Neural cell (in vitro differentiated cells): ENCODE measurements around the gene NMNAT1. TPM values are rescaled to one million over a fixed set of nuclear protein-coding genes. Genes with fewer than 3 reads are reported as not detected.

Experiments
- H2AFZ ChIP-seq: fragments of 200-600, 300-800 bp; sonication (generic), shearing (Covaris generic); 2 replicates; pipeline ENCODE4 v1.6.0; 2014; ENCODE audit warnings: low read depth, mild to moderate bottlenecking, antibody characterized with exemption, low read length, moderate library complexity
- H3F3A ChIP-seq: fragments of 200-600 bp; shearing (Covaris generic); 2 replicates; pipeline ENCODE4 v1.6.1; 2016; ENCODE audit warnings: mild to moderate bottlenecking, moderate library complexity, mixed read lengths, antibody characterized with exemption, low read length; ENCODE audit not compliant: insufficient read depth, poor library complexity, severe bottlenecking
- H3K27ac ChIP-seq: fragments of 200-600, 300-800 bp; sonication (generic), shearing (Covaris generic); 2 replicates; pipeline ENCODE4 v1.5.1; 2014; ENCODE audit warnings: mild to moderate bottlenecking, low read length, moderate library complexity
- H3K27me3 ChIP-seq: fragments of 300-800, 200-600 bp; sonication (generic), shearing (Covaris generic); 2 replicates; pipeline ENCODE4 v1.6.0; 2014; ENCODE audit warnings: mild to moderate bottlenecking, low read depth, low read length, moderate library complexity; ENCODE audit not compliant: insufficient read depth
- H3K36me3 ChIP-seq: fragments of 300-800, 200-600 bp; sonication (generic), shearing (Covaris generic); 2 replicates; pipeline ENCODE4 v1.5.1; 2014; ENCODE audit warnings: mild to moderate bottlenecking, antibody characterized with exemption, low read length, moderate library complexity; ENCODE audit not compliant: insufficient read depth
- H3K4me2 ChIP-seq: fragments of 300-800, 200-600 bp; sonication (generic), shearing (Covaris generic); 2 replicates; pipeline ENCODE4 v1.6.0; 2014; ENCODE audit warnings: mild to moderate bottlenecking, low read length
- H3K4me3 ChIP-seq: fragments of 300-800, 200-600 bp; sonication (generic), shearing (Covaris generic); 2 replicates; pipeline ENCODE4 v1.5.1; 2014; ENCODE audit warnings: mild to moderate bottlenecking, low read length, moderate library complexity
- H3K79me2 ChIP-seq: fragments of 200-600 bp; shearing (Covaris generic); replicated peaks from 2 replicates; pipeline ENCODE4 v1.6.0; 2014; ENCODE audit warnings: mild to moderate bottlenecking, low read length, moderate library complexity; ENCODE audit not compliant: insufficient read depth
- H3K9ac ChIP-seq: fragments of 300-800, 200-600 bp; sonication (generic), shearing (Covaris generic); 2 replicates; pipeline ENCODE4 v1.6.1; 2016; ENCODE audit warnings: mild to moderate bottlenecking, low read length, mixed read lengths
- H3K9me2 ChIP-seq: fragments of 200-600 bp; shearing (Covaris generic); 2 replicates; pipeline ENCODE4 v1.6.1; 2016; ENCODE audit warnings: mild to moderate bottlenecking, low read length, mixed read lengths; ENCODE audit not compliant: insufficient read depth
- H3K9me3 ChIP-seq: fragments of 200-600, 300-800 bp; sonication (generic), shearing (Covaris generic); 2 replicates; pipeline ENCODE4 v1.6.1; 2016; ENCODE audit warnings: mild to moderate bottlenecking, mixed run types, low read length, moderate library complexity, mixed read lengths
- H4K20me1 ChIP-seq: fragments of 200-600 bp; shearing (Covaris generic); 2 replicates; pipeline ENCODE4 v1.6.1; 2016; ENCODE audit warnings: mild to moderate bottlenecking, mixed run types; ENCODE audit not compliant: insufficient read depth
- EP300 ChIP-seq: fragments of 450-650 bp; conservative IDR thresholded peaks from 2 replicates; pipeline ENCODE4 v1.6.1; 2014; ENCODE audit warnings: antibody characterized with exemption, mild to moderate bottlenecking, moderate library complexity; ENCODE audit not compliant: poor library complexity, severe bottlenecking
- EZH2 ChIP-seq: fragments of 200-600, 300-800 bp; shearing (Covaris generic), sonication (generic); IDR thresholded peaks from 2 replicates; pipeline ENCODE4 v1.6.1; 2014; ENCODE audit warnings: antibody characterized with exemption, low read length, borderline replicate concordance, mild to moderate bottlenecking; ENCODE audit not compliant: insufficient read depth, poor library complexity, severe bottlenecking
- RAD21 ChIP-seq: fragments of 450-650 bp; conservative IDR thresholded peaks from 2 replicates; pipeline ENCODE4 v1.6.1; 2014; ENCODE audit warnings: antibody characterized with exemption, mild to moderate bottlenecking, moderate library complexity
- SMC3 ChIP-seq: fragments of 450-650 bp; conservative IDR thresholded peaks from 2 replicates; pipeline ENCODE4 v1.6.1; 2014; ENCODE audit warnings: antibody characterized with exemption, mild to moderate bottlenecking, moderate library complexity; ENCODE audit not compliant: poor library complexity
- polyA plus RNA-seq: library from polyadenylated mRNA; depleted of rRNA; stranded (reverse); fragments of >200 nt; gene quantifications from 2 replicates; pipeline ENCODE4 v1.2.3, GENCODE V29; 2014
- TF ChIP-seq, protein P1 (sequence below): fragments of 450-650 bp; IDR thresholded peaks from 2 replicates; pipeline ENCODE4 v1.5.1; 2014; ENCODE audit warnings: antibody characterized with exemption, mild to moderate bottlenecking, moderate library complexity; ENCODE audit not compliant: poor library complexity, severe bottlenecking
- TF ChIP-seq, protein P2 (sequence below): IDR thresholded peaks from 2 replicates; pipeline ENCODE4 v1.6.1; 2012; ENCODE audit warnings: borderline replicate concordance

NMNAT1 gene
- polyA plus RNA-seq, 1 donor from 2014 or later: 4.9 TPM

DNA sequence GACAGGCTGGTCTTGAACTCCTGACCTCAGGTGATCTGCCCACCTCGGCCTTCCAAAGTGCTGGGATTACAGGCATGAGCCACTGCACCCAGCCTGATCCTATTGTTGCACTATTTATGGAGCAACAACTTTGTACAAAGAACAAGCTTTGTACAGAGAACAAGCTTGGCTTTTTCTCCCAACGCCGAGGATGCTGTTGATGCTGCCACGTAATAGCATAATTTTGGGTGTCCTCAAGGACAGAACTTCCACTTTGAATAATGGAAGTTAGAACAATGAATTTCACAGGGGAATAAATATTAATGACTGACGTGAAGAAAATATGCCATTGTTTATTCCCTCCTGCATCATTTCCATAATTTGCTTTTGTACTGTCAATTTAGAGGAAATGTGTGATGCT, 41.0 kb downstream of the NMNAT1 start:
- Histone ChIP-seq H3K79me2 (no peaks in the 10 kb centered on the region), H3F3A (no peaks in the 10 kb centered on the region), H3K27ac (no peak overlapping the region), H2AFZ (no peak overlapping the region), H3K27me3 (no peaks in the 10 kb centered on the region), H3K4me3 (no peak overlapping the region), H3K9me3 (no peaks in the 10 kb centered on the region), H3K9me2 (no peaks in the 10 kb centered on the region), H4K20me1 (no peaks in the 10 kb centered on the region), H3K36me3 (no peaks in the 10 kb centered on the region), H3K9ac (no peak overlapping the region), H3K4me2 (no peak overlapping the region)
- TF ChIP-seq RAD21 (no peak), EP300 (no peak), SMC3 (no peak)
- TF ChIP-seq, protein P1, sequence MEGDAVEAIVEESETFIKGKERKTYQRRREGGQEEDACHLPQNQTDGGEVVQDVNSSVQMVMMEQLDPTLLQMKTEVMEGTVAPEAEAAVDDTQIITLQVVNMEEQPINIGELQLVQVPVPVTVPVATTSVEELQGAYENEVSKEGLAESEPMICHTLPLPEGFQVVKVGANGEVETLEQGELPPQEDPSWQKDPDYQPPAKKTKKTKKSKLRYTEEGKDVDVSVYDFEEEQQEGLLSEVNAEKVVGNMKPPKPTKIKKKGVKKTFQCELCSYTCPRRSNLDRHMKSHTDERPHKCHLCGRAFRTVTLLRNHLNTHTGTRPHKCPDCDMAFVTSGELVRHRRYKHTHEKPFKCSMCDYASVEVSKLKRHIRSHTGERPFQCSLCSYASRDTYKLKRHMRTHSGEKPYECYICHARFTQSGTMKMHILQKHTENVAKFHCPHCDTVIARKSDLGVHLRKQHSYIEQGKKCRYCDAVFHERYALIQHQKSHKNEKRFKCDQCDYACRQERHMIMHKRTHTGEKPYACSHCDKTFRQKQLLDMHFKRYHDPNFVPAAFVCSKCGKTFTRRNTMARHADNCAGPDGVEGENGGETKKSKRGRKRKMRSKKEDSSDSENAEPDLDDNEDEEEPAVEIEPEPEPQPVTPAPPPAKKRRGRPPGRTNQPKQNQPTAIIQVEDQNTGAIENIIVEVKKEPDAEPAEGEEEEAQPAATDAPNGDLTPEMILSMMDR: no peak
- TF ChIP-seq, protein P2, sequence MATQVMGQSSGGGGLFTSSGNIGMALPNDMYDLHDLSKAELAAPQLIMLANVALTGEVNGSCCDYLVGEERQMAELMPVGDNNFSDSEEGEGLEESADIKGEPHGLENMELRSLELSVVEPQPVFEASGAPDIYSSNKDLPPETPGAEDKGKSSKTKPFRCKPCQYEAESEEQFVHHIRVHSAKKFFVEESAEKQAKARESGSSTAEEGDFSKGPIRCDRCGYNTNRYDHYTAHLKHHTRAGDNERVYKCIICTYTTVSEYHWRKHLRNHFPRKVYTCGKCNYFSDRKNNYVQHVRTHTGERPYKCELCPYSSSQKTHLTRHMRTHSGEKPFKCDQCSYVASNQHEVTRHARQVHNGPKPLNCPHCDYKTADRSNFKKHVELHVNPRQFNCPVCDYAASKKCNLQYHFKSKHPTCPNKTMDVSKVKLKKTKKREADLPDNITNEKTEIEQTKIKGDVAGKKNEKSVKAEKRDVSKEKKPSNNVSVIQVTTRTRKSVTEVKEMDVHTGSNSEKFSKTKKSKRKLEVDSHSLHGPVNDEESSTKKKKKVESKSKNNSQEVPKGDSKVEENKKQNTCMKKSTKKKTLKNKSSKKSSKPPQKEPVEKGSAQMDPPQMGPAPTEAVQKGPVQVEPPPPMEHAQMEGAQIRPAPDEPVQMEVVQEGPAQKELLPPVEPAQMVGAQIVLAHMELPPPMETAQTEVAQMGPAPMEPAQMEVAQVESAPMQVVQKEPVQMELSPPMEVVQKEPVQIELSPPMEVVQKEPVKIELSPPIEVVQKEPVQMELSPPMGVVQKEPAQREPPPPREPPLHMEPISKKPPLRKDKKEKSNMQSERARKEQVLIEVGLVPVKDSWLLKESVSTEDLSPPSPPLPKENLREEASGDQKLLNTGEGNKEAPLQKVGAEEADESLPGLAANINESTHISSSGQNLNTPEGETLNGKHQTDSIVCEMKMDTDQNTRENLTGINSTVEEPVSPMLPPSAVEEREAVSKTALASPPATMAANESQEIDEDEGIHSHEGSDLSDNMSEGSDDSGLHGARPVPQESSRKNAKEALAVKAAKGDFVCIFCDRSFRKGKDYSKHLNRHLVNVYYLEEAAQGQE: no peak

DNA sequence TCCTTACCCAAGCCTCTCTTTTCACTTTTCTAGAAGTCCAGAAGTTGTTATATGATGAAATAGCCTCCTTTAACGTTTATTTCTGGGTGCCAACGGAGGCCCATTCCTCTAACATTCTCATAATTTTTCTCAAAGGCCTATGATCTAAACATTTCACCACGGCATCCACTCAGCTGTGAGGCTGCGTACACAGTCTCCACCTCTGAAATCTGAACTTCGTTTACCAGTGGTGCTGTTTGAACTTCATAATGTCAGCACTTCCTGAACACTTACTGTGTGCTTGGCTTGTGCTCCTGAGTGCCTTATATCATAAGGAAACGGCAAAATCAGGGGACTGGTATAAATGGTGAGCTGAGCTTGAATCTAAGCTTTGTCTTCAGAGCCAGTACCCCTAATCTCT, 41.7 kb downstream of the NMNAT1 start:
- Histone ChIP-seq H3K9ac (no peak overlapping the region), H3K9me2 (no peaks in the 10 kb centered on the region), H3K9me3 (no peaks in the 10 kb centered on the region), H3K4me2 (no peak overlapping the region), H4K20me1 (no peaks in the 10 kb centered on the region), H3K27me3 (no peaks in the 10 kb centered on the region), H3K27ac (no peak overlapping the region), H3F3A (no peaks in the 10 kb centered on the region), H3K36me3 (no peaks in the 10 kb centered on the region), H2AFZ (no peak overlapping the region), H3K4me3 (no peak overlapping the region), H3K79me2 (no peaks in the 10 kb centered on the region)
- TF ChIP-seq SMC3 (no peak), EZH2 (no peak)
- TF ChIP-seq, protein P1: no peak
